ENCODE results near the gene PPIP5K1. TPM values are rescaled to one million over a fixed set of nuclear protein-coding genes. Genes with fewer than 3 reads are reported as not detected.

Gene PPIP5K1
- total RNA-seq, 1 donor from 2014 or later = 52.1 TPM

- H3K36me3 Mint-ChIP-seq (ENCODE audit: insufficient read depth) = no peaks in the 10 kb centered on the region
- DNase-seq (ENCODE audit: low spot score, unreplicated experiment) = no peak
- no peak overlapping the region for H3K27ac Mint-ChIP-seq
- no peaks in the 10 kb centered on the region for H3K9me3 Mint-ChIP-seq (ENCODE audit: low read depth)
- no peak overlapping the region for H3K4me3 Mint-ChIP-seq (ENCODE audit: low read depth)
- no peak for TF ChIP-seq CTCF (IDR thresholded peaks at IDR 0.05; ENCODE audit: unreplicated experiment)
- peaks cover 2% of the 10 kb centered on the region for H3K4me1 Mint-ChIP-seq (ENCODE audit: low read depth)
- H3K27me3 Mint-ChIP-seq = no peaks in the 10 kb centered on the region
Observed at GRCh38 chr15:43498990-43499389, 91.0 kb downstream of the PPIP5K1 start.

- H3K4me3 Mint-ChIP-seq (ENCODE audit: low read depth) = peak overlapping the region; percentile 100
- TF ChIP-seq CTCF (IDR thresholded peaks at IDR 0.05; ENCODE audit: unreplicated experiment) = no peak
Observed at GRCh38 chr15:43493703-43494472, 96.1 kb downstream of the PPIP5K1 start.

GRCh38 chr15:43492673-43493601 is 97.1 kb downstream of the PPIP5K1 start, which contains the start of gene TP53BP1:
TP53BP1 (minus strand) TSS chr15:43493156; CDS start chr15:43493043, 113 bp downstream.
- Mint-ChIP-seq H3K4me3 (ENCODE audit: low read depth) (peak within 1 kb of the TSS; percentile 100), H3K9me3 (ENCODE audit: low read depth) (no peaks in the 10 kb centered on the region), H3K27ac (peak within 1 kb of the TSS; percentile 99), H3K36me3 (ENCODE audit: insufficient read depth) (peaks cover 21% of the 10 kb centered on the region), H3K27me3 (no peaks in the 10 kb centered on the region), H3K4me1 (ENCODE audit: low read depth) (peaks cover 25% of the 10 kb centered on the region)
- TF ChIP-seq CTCF (IDR thresholded peaks at IDR 0.05; ENCODE audit: unreplicated experiment) = no peak
- DNase-seq (ENCODE audit: low spot score, unreplicated experiment) = peak; percentile 89

More at GRCh38 chr15:43493703-43494472, 96.1 kb downstream of the PPIP5K1 start:
- H3K9me3 Mint-ChIP-seq (ENCODE audit: low read depth) = no peaks in the 10 kb centered on the region
- no peak for DNase-seq (ENCODE audit: low spot score, unreplicated experiment)
- peak overlapping the region; percentile 99 for H3K27ac Mint-ChIP-seq
- peaks cover 17% of the 10 kb centered on the region for H3K36me3 Mint-ChIP-seq (ENCODE audit: insufficient read depth)
- H3K4me1 Mint-ChIP-seq (ENCODE audit: low read depth) = peaks cover 25% of the 10 kb centered on the region
- H3K27me3 Mint-ChIP-seq = no peaks in the 10 kb centered on the region

GRCh38 chr15:43492266-43492665 is 97.7 kb downstream of the PPIP5K1 start:
- peaks cover 25% of the 10 kb centered on the region for H3K4me1 Mint-ChIP-seq (ENCODE audit: low read depth)
- H3K4me3 Mint-ChIP-seq (ENCODE audit: low read depth) = peak overlapping the region; percentile 100
- peak overlapping the region; percentile 99 for H3K27ac Mint-ChIP-seq
- no peak for TF ChIP-seq CTCF (IDR thresholded peaks at IDR 0.05; ENCODE audit: unreplicated experiment)
- peaks cover 21% of the 10 kb centered on the region for H3K36me3 Mint-ChIP-seq (ENCODE audit: insufficient read depth)
- DNase-seq (ENCODE audit: low spot score, unreplicated experiment) = no peak
- H3K9me3 Mint-ChIP-seq (ENCODE audit: low read depth) = no peaks in the 10 kb centered on the region
- no peaks in the 10 kb centered on the region for H3K27me3 Mint-ChIP-seq

- H3K9me3 Mint-ChIP-seq (ENCODE audit: low read depth) = no peaks in the 10 kb centered on the region
- H3K4me3 Mint-ChIP-seq (ENCODE audit: low read depth) = no peak overlapping the region
- peaks cover 24% of the 10 kb centered on the region for H3K4me1 Mint-ChIP-seq (ENCODE audit: low read depth)
Observed at GRCh38 chr15:43489191-43489590, 100.8 kb downstream of the PPIP5K1 start.

More at GRCh38 chr15:43489191-43489590, 100.8 kb downstream of the PPIP5K1 start:
- Mint-ChIP-seq H3K27ac (peak overlapping the region; percentile 4), H3K27me3 (no peaks in the 10 kb centered on the region), H3K36me3 (ENCODE audit: insufficient read depth) (peaks cover 26% of the 10 kb centered on the region)
- TF ChIP-seq CTCF (IDR thresholded peaks at IDR 0.05; ENCODE audit: unreplicated experiment) = no peak
- no peak for DNase-seq (ENCODE audit: low spot score, unreplicated experiment)
